GM19372 (cell line): ENCODE measurements around the gene CALML6.
"Not testable (repeated sequence)": the region's sequence is repeated elsewhere in the genome, so short reads cannot be mapped to it uniquely, and the experiment has no call there.

Experiments used
- ATAC-seq: cut with Tn5 transposase; IDR thresholded peaks from one replicate; pipeline ENCODE4 v1.9.1; 2021; ENCODE audit warnings: mild to moderate bottlenecking, low read depth, moderate library complexity; ENCODE audit not compliant: unreplicated experiment

The CALML6 gene

GRCh38 chr1:1922956-1923833, 8.1 kb downstream of the CALML6 start:
- no peak for ATAC-seq

- ATAC-seq, result no peak
Observed at GRCh38 chr1:1924386-1924785, 9.3 kb downstream of the CALML6 start.

- ATAC-seq, result no peak
Observed at GRCh38 chr1:1924849-1925248, 9.8 kb downstream of the CALML6 start.

- ATAC-seq, result no peak
Observed at GRCh38 chr1:1925437-1926345, 10.6 kb downstream of the CALML6 start.

GRCh38 chr1:1926346-1926811, 11.3 kb downstream of the CALML6 start:
- no peak for ATAC-seq

- ATAC-seq, result no peak
Observed at GRCh38 chr1:1926886-1927660, 12.0 kb downstream of the CALML6 start.

GRCh38 chr1:1927751-1928150, 12.7 kb downstream of the CALML6 start:
- no peak for ATAC-seq

GRCh38 chr1:1928231-1929101, 13.4 kb downstream of the CALML6 start:
- no peak for ATAC-seq

GRCh38 chr1:1929102-1929638, 14.1 kb downstream of the CALML6 start:
- no peak for ATAC-seq

- ATAC-seq, result no peak
Observed at GRCh38 chr1:1929639-1930545, 14.8 kb downstream of the CALML6 start.

GRCh38 chr1:1934848-1935247, 19.8 kb downstream of the CALML6 start:
- not testable (repeated sequence) for ATAC-seq

GRCh38 chr1:1937061-1937460, 22.0 kb downstream of the CALML6 start:
- no peak for ATAC-seq

- no peak for ATAC-seq
Observed at GRCh38 chr1:1937549-1938275, 22.7 kb downstream of the CALML6 start.

GRCh38 chr1:1938276-1938573, 23.2 kb downstream of the CALML6 start:
- no peak for ATAC-seq

GRCh38 chr1:1938613-1939295, 23.7 kb downstream of the CALML6 start:
- no peak for ATAC-seq

- ATAC-seq, result no peak
Observed at GRCh38 chr1:1939296-1940122, 24.4 kb downstream of the CALML6 start.

GRCh38 chr1:1940123-1940425, 25.0 kb downstream of the CALML6 start:
- ATAC-seq, result no peak
